ENCODE measurements around the gene ARFGEF3.

GRCh38 chr6:138115201-138115600 is 46.5 kb upstream of the ARFGEF3 start:
- TF ChIP-seq, protein P1, sequence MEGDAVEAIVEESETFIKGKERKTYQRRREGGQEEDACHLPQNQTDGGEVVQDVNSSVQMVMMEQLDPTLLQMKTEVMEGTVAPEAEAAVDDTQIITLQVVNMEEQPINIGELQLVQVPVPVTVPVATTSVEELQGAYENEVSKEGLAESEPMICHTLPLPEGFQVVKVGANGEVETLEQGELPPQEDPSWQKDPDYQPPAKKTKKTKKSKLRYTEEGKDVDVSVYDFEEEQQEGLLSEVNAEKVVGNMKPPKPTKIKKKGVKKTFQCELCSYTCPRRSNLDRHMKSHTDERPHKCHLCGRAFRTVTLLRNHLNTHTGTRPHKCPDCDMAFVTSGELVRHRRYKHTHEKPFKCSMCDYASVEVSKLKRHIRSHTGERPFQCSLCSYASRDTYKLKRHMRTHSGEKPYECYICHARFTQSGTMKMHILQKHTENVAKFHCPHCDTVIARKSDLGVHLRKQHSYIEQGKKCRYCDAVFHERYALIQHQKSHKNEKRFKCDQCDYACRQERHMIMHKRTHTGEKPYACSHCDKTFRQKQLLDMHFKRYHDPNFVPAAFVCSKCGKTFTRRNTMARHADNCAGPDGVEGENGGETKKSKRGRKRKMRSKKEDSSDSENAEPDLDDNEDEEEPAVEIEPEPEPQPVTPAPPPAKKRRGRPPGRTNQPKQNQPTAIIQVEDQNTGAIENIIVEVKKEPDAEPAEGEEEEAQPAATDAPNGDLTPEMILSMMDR (conservative IDR thresholded peaks at IDR 0.05 in 1 of 2, IDR thresholded peaks at IDR 0.05 in 1 of 2; ENCODE audit: low read depth in 1 of 2, low read length in 2 of 2) = no peak
- TF ChIP-seq EZH2 (IDR thresholded peaks at IDR 0.05; ENCODE audit: low read length, missing control alignments) = no peak
